BJ (cell line): ENCODE data around the gene SRSF9. TPM values are rescaled to one million over a fixed set of nuclear protein-coding genes. Genes with fewer than 3 reads are reported as not detected.
"Not testable (repeated sequence)": the region's sequence is repeated elsewhere in the genome, so short reads cannot be mapped to it uniquely, and the experiment has no call there.

Experiments
- CTCF ChIA-PET: fragments of 350-600 bp; formaldehyde crosslinking; extraction: SDS; loops from one replicate; lab custom pipeline; 2021; ENCODE audit warnings: antibody characterized with exemption, inconsistent platforms; lab: Yijun Ruan, JAX
- POLR2A ChIA-PET: fragments of 300-600 bp; sonication (Branson Sonifier 250); formaldehyde crosslinking; extraction: SDS; loops from one replicate; lab custom pipeline; 2021; ENCODE audit warnings: antibody characterized with exemption; lab: Charles Lee
- DNase-seq: peaks from one replicate; pipeline ENCODE4 v3.0.0-alpha.2; 2011; ENCODE audit warnings: low read depth
- H3K27me3 ChIP-seq: 2 replicates; pipeline ENCODE4 v1.6.0; 2011; ENCODE audit warnings: low read length; ENCODE audit not compliant: control insufficient read depth, insufficient read depth
- H3K36me3 ChIP-seq: 2 replicates; pipeline ENCODE4 v1.5.1; 2011; ENCODE audit warnings: low read length; ENCODE audit not compliant: control insufficient read depth, insufficient read depth
- H3K4me3 ChIP-seq: 2 replicates; pipeline ENCODE4 v1.5.1; 2011; ENCODE audit warnings: low read depth, mild to moderate bottlenecking, control low read depth, low read length
- polyA plus RNA-seq: library from polyadenylated mRNA; depleted of rRNA; stranded (reverse); fragments of >200 nt; gene quantifications from 2 replicates; pipeline ENCODE4 v1.2.3, GENCODE V29; 2011
- TF ChIP-seq, protein P1 (sequence below): IDR thresholded peaks from 2 replicates; pipeline ENCODE4 v1.5.1; 2011; ENCODE audit warnings: low read depth, mild to moderate bottlenecking, control low read depth, inconsistent platforms, low read length, moderate library complexity; ENCODE audit not compliant: insufficient read depth

SRSF9 gene
- polyA plus RNA-seq, 1 experiment, result 88.0 TPM

DNA sequence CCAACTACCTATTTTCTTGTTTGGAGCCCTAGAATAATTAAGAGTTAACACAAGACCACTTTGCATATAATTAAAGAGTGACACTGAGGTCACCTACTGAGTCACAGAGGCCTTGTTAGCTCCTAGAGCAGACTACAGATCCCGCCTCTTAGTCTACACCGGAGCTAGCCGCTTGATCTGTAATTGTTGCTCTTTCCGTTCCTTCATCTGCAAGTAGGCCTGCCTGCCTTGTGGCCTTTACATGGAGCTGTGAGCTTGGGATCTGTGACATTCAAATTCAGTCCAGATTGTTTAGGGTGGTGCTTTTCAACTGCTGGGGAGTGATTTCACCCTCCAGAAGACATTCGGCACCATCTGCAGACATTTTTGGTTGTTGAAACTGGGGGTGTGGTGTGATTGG lies 20.8 kb upstream of the SRSF9 start:
- DNase-seq, result no peak
- Histone ChIP-seq H3K36me3 (peaks cover 4% of the 10 kb centered on the region), H3K4me3 (no peak overlapping the region), H3K27me3 (no peaks in the 10 kb centered on the region)
- ChIA-PET POLR2A (interaction anchor here (0.6 kb wide), 1 partner anchor 159 kb away, joined by 3 read pairs; no protein-coding TSS in a partner anchor), CTCF (interaction anchor here (0.6 to 3.7 kb wide), 3 partner anchors 15 to 36 kb away, joined by 3 to 13 read pairs (median 6); partner anchors contain the start of gene SRSF9)
- TF ChIP-seq, protein P1, sequence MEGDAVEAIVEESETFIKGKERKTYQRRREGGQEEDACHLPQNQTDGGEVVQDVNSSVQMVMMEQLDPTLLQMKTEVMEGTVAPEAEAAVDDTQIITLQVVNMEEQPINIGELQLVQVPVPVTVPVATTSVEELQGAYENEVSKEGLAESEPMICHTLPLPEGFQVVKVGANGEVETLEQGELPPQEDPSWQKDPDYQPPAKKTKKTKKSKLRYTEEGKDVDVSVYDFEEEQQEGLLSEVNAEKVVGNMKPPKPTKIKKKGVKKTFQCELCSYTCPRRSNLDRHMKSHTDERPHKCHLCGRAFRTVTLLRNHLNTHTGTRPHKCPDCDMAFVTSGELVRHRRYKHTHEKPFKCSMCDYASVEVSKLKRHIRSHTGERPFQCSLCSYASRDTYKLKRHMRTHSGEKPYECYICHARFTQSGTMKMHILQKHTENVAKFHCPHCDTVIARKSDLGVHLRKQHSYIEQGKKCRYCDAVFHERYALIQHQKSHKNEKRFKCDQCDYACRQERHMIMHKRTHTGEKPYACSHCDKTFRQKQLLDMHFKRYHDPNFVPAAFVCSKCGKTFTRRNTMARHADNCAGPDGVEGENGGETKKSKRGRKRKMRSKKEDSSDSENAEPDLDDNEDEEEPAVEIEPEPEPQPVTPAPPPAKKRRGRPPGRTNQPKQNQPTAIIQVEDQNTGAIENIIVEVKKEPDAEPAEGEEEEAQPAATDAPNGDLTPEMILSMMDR, result no peak

GRCh38 chr12:120489018-120489417 lies 19.5 kb upstream of the SRSF9 start:
- DNase-seq, result no peak
- CTCF ChIA-PET, result interaction anchor here (0.9 to 3.7 kb wide), 3 partner anchors 13 to 49 kb away, joined by 3 to 13 read pairs (median 6); partner anchors contain the start of gene SRSF9

DNA sequence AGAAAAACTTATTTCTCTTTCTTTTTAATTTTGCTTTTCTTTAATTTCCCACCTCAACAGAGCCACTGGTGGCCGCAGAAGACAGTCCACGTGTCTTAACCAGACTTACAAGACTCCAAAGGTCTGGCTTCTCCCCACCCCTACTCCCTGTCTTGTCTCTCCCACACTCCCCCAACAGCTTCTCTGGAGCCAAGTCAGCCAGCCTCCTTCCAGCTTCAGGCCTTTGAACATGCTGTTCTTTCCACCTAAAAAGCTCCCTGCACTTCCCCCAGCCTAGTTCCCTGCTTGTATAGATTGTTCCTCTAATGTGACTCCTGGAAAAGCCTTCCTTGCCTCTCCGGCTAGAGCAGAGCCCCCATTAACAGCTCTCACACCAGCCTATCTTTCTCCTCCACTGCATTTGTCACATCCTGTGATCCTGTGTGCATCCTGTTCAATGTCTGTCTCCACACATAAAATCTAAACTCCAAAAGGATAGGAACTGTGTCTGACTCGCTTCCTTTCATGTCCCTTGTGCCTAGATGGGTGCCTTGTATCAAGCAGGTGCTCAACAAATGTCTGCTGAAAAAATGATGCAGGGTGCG lies 18.6 kb upstream of the SRSF9 start:
- no peak overlapping the region for H3K4me3 ChIP-seq
- H3K36me3 ChIP-seq, result peaks cover 4% of the 10 kb centered on the region
- ChIA-PET CTCF (interaction anchor here (0.9 to 3.7 kb wide), 3 partner anchors 12 to 48 kb away, joined by 3 to 13 read pairs (median 6); partner anchors contain the start of gene SRSF9), POLR2A (no interaction called here)
- TF ChIP-seq, protein P1, result no peak
- H3K27me3 ChIP-seq, result no peaks in the 10 kb centered on the region
- DNase-seq, result no peak

More at GRCh38 chr12:120489018-120489417, 19.5 kb upstream of the SRSF9 start:
- Histone ChIP-seq H3K36me3 (peaks cover 4% of the 10 kb centered on the region), H3K27me3 (no peaks in the 10 kb centered on the region), H3K4me3 (no peak overlapping the region)
- POLR2A ChIA-PET, result no interaction called here
- TF ChIP-seq, protein P1, result no peak

DNA sequence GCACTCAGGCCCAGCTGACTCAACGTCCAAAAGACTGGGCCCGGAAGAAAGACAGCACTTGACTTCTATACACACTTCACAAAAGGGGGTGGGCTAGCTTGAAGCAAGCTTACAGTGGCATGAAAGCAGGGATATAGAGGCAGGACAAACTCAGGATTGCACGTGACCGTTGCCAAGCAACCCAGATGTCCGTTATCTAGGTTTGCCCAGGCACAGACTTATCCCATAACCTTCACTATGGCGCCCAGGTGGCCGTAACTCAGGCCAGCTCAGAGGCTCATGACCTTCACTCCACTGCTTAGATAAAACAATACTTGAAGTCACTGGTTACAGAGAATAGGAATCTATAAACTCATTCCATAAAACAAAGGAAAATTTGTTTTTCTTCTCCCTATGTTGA lies 18.0 kb upstream of the SRSF9 start:
- H3K27me3 ChIP-seq, POLR2A ChIA-PET, H3K36me3 ChIP-seq, H3K4me3 ChIP-seq, CTCF ChIA-PET, DNase-seq: not testable (repeated sequence)

GRCh38 chr12:120485961-120486881 lies 16.7 kb upstream of the SRSF9 start:
- H3K27me3 ChIP-seq, result no peaks in the 10 kb centered on the region
- H3K4me3 ChIP-seq, result no peak overlapping the region
- peaks cover 3% of the 10 kb centered on the region; the same call in 1 of the 2 replicates for H3K36me3 ChIP-seq
- DNase-seq, result no peak
- ChIA-PET CTCF (no interaction called here), POLR2A (no interaction called here)
- TF ChIP-seq, protein P1, result no peak
